Ramos (cell line): Measurements from ENCODE around the gene EPM2AIP1.

Experiments
- in situ Hi-C: fragments of 300-500 bp; cut with MboI; formaldehyde crosslinking; loops from one replicate; pipeline ENCODE4 v1.14.3; 2022; ENCODE audit warnings: low sequenced_read_pairs; ENCODE audit not compliant: unreplicated experiment

The EPM2AIP1 gene

GRCh38 chr3:36993326-36994283 lies 674 bp upstream of the EPM2AIP1 start, which contains the start of gene MLH1:
Gene MLH1 (plus strand): TSS chr3:36993518. CDS start chr3:36993548, 30 bp downstream.
- in situ Hi-C loops, result no loop called here

- in situ Hi-C loops, result no loop called here
These were observed 767 bp downstream of the EPM2AIP1 start for GRCh38 chr3:36991923-36992805.

GRCh38 chr3:36991147-36991546 lies 1.8 kb downstream of the EPM2AIP1 start:
- in situ Hi-C loops, result no loop called here

GRCh38 chr3:36989568-36989967 lies 3.4 kb downstream of the EPM2AIP1 start:
- in situ Hi-C loops, result no loop called here

- in situ Hi-C loops, result no loop called here
These were observed 3.9 kb downstream of the EPM2AIP1 start for GRCh38 chr3:36989005-36989404.

- in situ Hi-C loops, result no loop called here
These were observed 4.6 kb downstream of the EPM2AIP1 start for GRCh38 chr3:36988356-36988755.

GRCh38 chr3:36981006-36981405 lies 11.9 kb downstream of the EPM2AIP1 start:
- in situ Hi-C loops, result no loop called here

- in situ Hi-C loops, result no loop called here
These were observed 19.8 kb downstream of the EPM2AIP1 start for GRCh38 chr3:36973139-36973538.

GRCh38 chr3:36972163-36972562 lies 20.8 kb downstream of the EPM2AIP1 start:
- in situ Hi-C loops, result no loop called here

GRCh38 chr3:36969540-36970432 lies 23.1 kb downstream of the EPM2AIP1 start:
- in situ Hi-C loops, result loop anchor here (10.0 kb wide), 1 partner anchor 235 kb away; no protein-coding TSS in a partner anchor

GRCh38 chr3:36969085-36969484 lies 23.8 kb downstream of the EPM2AIP1 start:
- in situ Hi-C loops, result loop anchor here (10.0 kb wide), 1 partner anchor 234 kb away; no protein-coding TSS in a partner anchor

- in situ Hi-C loops, result loop anchor here (10.0 kb wide), 1 partner anchor 231 kb away; no protein-coding TSS in a partner anchor
These were observed 27.5 kb downstream of the EPM2AIP1 start for GRCh38 chr3:36965440-36965839.

- in situ Hi-C loops, result loop anchor here (10.0 kb wide), 1 partner anchor 230 kb away; no protein-coding TSS in a partner anchor
These were observed 28.1 kb downstream of the EPM2AIP1 start for GRCh38 chr3:36964817-36965216.

- in situ Hi-C loops, result loop anchor here (10.0 kb wide), 1 partner anchor 230 kb away; no protein-coding TSS in a partner anchor
These were observed 28.6 kb downstream of the EPM2AIP1 start for GRCh38 chr3:36964331-36964730.

GRCh38 chr3:36963008-36963407 lies 29.9 kb downstream of the EPM2AIP1 start:
- in situ Hi-C loops, result loop anchor here (10.0 kb wide), 1 partner anchor 228 kb away; no protein-coding TSS in a partner anchor

- in situ Hi-C loops, result loop anchor here (10.0 kb wide), 1 partner anchor 226 kb away; no protein-coding TSS in a partner anchor
These were observed 32.4 kb downstream of the EPM2AIP1 start for GRCh38 chr3:36960502-36960901.

GRCh38 chr3:36959821-36960220 lies 33.1 kb downstream of the EPM2AIP1 start:
- in situ Hi-C loops, result loop anchor here (10.0 kb wide), 1 partner anchor 225 kb away; no protein-coding TSS in a partner anchor

GRCh38 chr3:36957862-36958686 lies 34.9 kb downstream of the EPM2AIP1 start:
- in situ Hi-C loops, result no loop called here
